Stimulated activated CD8-positive, alpha-beta memory T cell treated with anti-CD3 and anti-CD28 coated beads, Interleukin-2, amount 100 ng/mL, for 1 hour (primary cell): ENCODE measurements around the gene G6PC2.
"Not testable (repeated sequence)": the region's sequence is repeated elsewhere in the genome, so short reads cannot be mapped to it uniquely, and the experiment has no call there.

ENCODE experiments used
- DNase-seq, 2 donors: peaks; one replicate each; pipeline ENCODE4 v3.0.0-alpha.2; 2020; ENCODE audit warnings: low read depth in 2 of 2

Gene G6PC2

GRCh38 chr2:168907940-168908662 is 7.0 kb downstream of the G6PC2 start:
- DNase-seq = no peak

- no peak for DNase-seq
Measured at GRCh38 chr2:168910330-168910729, 9.2 kb downstream of the G6PC2 start.

- DNase-seq = no peak
Measured at GRCh38 chr2:168912466-168912865, 11.4 kb downstream of the G6PC2 start.

- no peak for DNase-seq
Measured at GRCh38 chr2:168912901-168913369, 11.8 kb downstream of the G6PC2 start.

- no peak for DNase-seq
Measured at GRCh38 chr2:168913495-168913894, 12.4 kb downstream of the G6PC2 start.

GRCh38 chr2:168915441-168916330 is 14.6 kb downstream of the G6PC2 start:
- no peak for DNase-seq

- no peak for DNase-seq
Measured at GRCh38 chr2:168916331-168916675, 15.2 kb downstream of the G6PC2 start.

- DNase-seq = no peak
Measured at GRCh38 chr2:168920504-168921157, 19.5 kb downstream of the G6PC2 start.

- DNase-seq = no peak
Measured at GRCh38 chr2:168926621-168927386, 25.7 kb downstream of the G6PC2 start.

GRCh38 chr2:168928113-168928831 is 27.2 kb downstream of the G6PC2 start:
- DNase-seq = no peak

GRCh38 chr2:168929031-168929430 is 27.9 kb downstream of the G6PC2 start:
- no peak for DNase-seq

- no peak for DNase-seq
Measured at GRCh38 chr2:168930242-168930641, 29.2 kb downstream of the G6PC2 start.

GRCh38 chr2:168932174-168932573 is 31.1 kb downstream of the G6PC2 start:
- not testable (repeated sequence) for DNase-seq

GRCh38 chr2:168934826-168935225 is 33.7 kb downstream of the G6PC2 start:
- no peak for DNase-seq

GRCh38 chr2:168935810-168936581 is 34.9 kb downstream of the G6PC2 start:
- no peak for DNase-seq

GRCh38 chr2:168939061-168939460 is 38.0 kb downstream of the G6PC2 start:
- no peak for DNase-seq

GRCh38 chr2:168939918-168940317 is 38.8 kb downstream of the G6PC2 start:
- no peak for DNase-seq

- no peak for DNase-seq
Measured at GRCh38 chr2:168941297-168941696, 40.2 kb downstream of the G6PC2 start.

GRCh38 chr2:168944065-168944464 is 43.0 kb downstream of the G6PC2 start:
- DNase-seq = no peak

GRCh38 chr2:168945508-168945907 is 44.4 kb downstream of the G6PC2 start:
- DNase-seq = no peak
